Testis (tissue), 3 donors: ENCODE data around the gene PAX8. TPM values are rescaled to one million over a fixed set of nuclear protein-coding genes. Genes with fewer than 3 reads are reported as not detected.

Experiments
- DNase-seq: peaks from one replicate; pipeline ENCODE4 v3.0.0-alpha.2; 2019
- H3K27ac ChIP-seq, 2 donors: fragments of 200-600 bp; sonication (generic); one replicate each; pipeline ENCODE4 v1.5.1; 2019
- H3K27me3 ChIP-seq: fragments of 200-600 bp; sonication (generic); one replicate; pipeline ENCODE4 v1.5.1; 2019
- H3K36me3 ChIP-seq: fragments of 200-600 bp; sonication (generic); one replicate; pipeline ENCODE4 v1.5.1; 2017; ENCODE audit warnings: low read depth; ENCODE audit errors: missing control alignments
- H3K4me1 ChIP-seq: fragments of 200-600 bp; sonication (generic); one replicate; pipeline ENCODE4 v1.5.1; 2019
- H3K4me3 ChIP-seq, 2 donors: fragments of 200-600 bp; sonication (generic); one replicate each; pipeline ENCODE4 v1.5.1; 2017 to 2019
- H3K9me3 ChIP-seq: fragments of 200-600 bp; sonication (generic); one replicate; pipeline ENCODE4 v1.5.1; 2017
- CTCF ChIP-seq, 3 experiments: fragments of 450-650 bp in 2 of 3; fragments of 200-600 bp in 1 of 3; sonication (generic) in 1 of 3; IDR thresholded peaks; one replicate each; pipeline ENCODE4 v1.5.1; 2016 to 2019; ENCODE audit warnings: antibody characterized with exemption in 3 of 3, mild to moderate bottlenecking in 2 of 3, moderate library complexity in 1 of 3
- POLR2A ChIP-seq: fragments of 450-650 bp; IDR thresholded peaks from one replicate; pipeline ENCODE4 v1.6.1; 2017; ENCODE audit warnings: antibody characterized with exemption, mild to moderate bottlenecking, moderate library complexity
- WGBS, 2 donors: methylation state at CpG; one replicate each; pipeline ENCODE4 v1.1.5; 2018; 5-methylcytosine and 5-hydroxymethylcytosine counted together
- intact Hi-C: fragments of 100-400 bp; cut with DNase I; formaldehyde crosslinking; loops from one replicate; pipeline ENCODE4 v1.15.1; 2023; ENCODE audit warnings: low total_unique reads
- polyA plus RNA-seq: library from polyadenylated mRNA; stranded (reverse); fragments of 350-450 nt; fragmentation: Illumina TruSeq; extraction: RNeasy Lipid Tissue Mini Kit (QIAGEN cat#74804); gene quantifications from one replicate; pipeline ENCODE4 v1.2.3, GENCODE V29; 2014; ENCODE audit warnings: low read depth, low replicate concordance; ENCODE audit not compliant: insufficient read depth
- total RNA-seq, 2 donors: library from RNA; depleted of rRNA; stranded (reverse); fragments of >200 nt; gene quantifications; one replicate each; pipeline ENCODE4 v1.2.3, GENCODE V29; 2016

Gene PAX8
- total and polyA plus RNA-seq, 3 donors from 2014 or later = 4.7 to 22.3 (median 5.4) TPM

- Histone ChIP-seq H3K9me3 (no peaks in the 10 kb centered on the region), H3K4me3 (no peak overlapping the region), H3K36me3 (no peaks in the 10 kb centered on the region), H3K4me1 (peaks cover 36% of the 10 kb centered on the region), H3K27me3 (no peaks in the 10 kb centered on the region), H3K27ac (no peak overlapping the region)
- DNase-seq = peak; percentile 30
- TF ChIP-seq POLR2A (no peak), CTCF (IDR thresholded peaks at IDR 0.05) (no peak)
- intact Hi-C loops = no loop called here
- 47 to 58% methylated on average over 7 to 8 of the region's 8 CpGs for WGBS, 2 donors
Measured at GRCh38 chr2:113181258-113182051, 97.3 kb downstream of the PAX8 start.

GRCh38 chr2:113180131-113180946 is 98.4 kb downstream of the PAX8 start:
- Histone ChIP-seq H3K4me3 (no peak overlapping the region), H3K36me3 (no peaks in the 10 kb centered on the region), H3K27me3 (no peaks in the 10 kb centered on the region), H3K9me3 (no peaks in the 10 kb centered on the region), H3K27ac (no peak overlapping the region), H3K4me1 (peaks cover 25% of the 10 kb centered on the region)
- intact Hi-C loops = no loop called here
- no peak for DNase-seq
- 70 to 73% methylated on average over 12 to 17 of the region's 17 CpGs for WGBS, 2 donors
- TF ChIP-seq CTCF (IDR thresholded peaks at IDR 0.05) (no peak), POLR2A (no peak)

- no peak for TF ChIP-seq CTCF (IDR thresholded peaks at IDR 0.05)
- TF ChIP-seq POLR2A = no peak
- no peak overlapping the region for H3K27ac ChIP-seq
- 64 to 83% methylated on average over 8 of the region's 8 CpGs for WGBS, 2 donors
- H3K4me3 ChIP-seq = no peak overlapping the region
- no peaks in the 10 kb centered on the region for H3K27me3 ChIP-seq
- intact Hi-C loops = no loop called here
- H3K9me3 ChIP-seq = no peaks in the 10 kb centered on the region
- no peak for DNase-seq
- H3K4me1 ChIP-seq = peaks cover 20% of the 10 kb centered on the region
- H3K36me3 ChIP-seq = no peaks in the 10 kb centered on the region
Measured at GRCh38 chr2:113179446-113180045, 99.2 kb downstream of the PAX8 start.

- Histone ChIP-seq H3K27me3 (no peaks in the 10 kb centered on the region), H3K4me1 (peaks cover 20% of the 10 kb centered on the region), H3K4me3 (no peak overlapping the region), H3K9me3 (no peaks in the 10 kb centered on the region), H3K27ac (no peak overlapping the region), H3K36me3 (no peaks in the 10 kb centered on the region)
- intact Hi-C loops = no loop called here
- no peak for TF ChIP-seq CTCF (IDR thresholded peaks at IDR 0.05)
- TF ChIP-seq POLR2A = no peak
- DNase-seq = no peak
- WGBS, 2 donors = 89 to 99% methylated on average over 4 of the region's 4 CpGs
Measured at GRCh38 chr2:113178891-113179290, 99.8 kb downstream of the PAX8 start.
